ENCODE data around the gene TADA1.

DNA sequence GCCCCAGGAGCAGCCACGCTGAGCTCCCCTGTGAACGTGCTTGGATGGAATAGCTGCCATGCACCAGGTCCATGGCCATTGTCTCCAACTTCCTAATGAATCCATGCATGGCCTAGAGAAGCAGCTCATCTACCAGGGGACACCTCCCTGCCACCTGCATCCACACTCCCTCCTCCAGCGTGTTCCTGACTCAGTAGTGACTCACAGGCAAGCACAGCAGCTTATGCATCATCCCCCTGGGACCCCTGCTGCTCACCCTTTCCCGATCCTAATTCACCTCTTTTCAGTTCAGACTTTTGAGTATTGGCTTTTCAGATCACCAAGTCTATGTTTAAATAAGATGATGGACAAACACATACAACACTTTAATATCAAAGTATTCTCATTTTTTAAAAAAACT is 39.9 kb upstream of the TADA1 start:
- TF ChIP-seq, protein P1, sequence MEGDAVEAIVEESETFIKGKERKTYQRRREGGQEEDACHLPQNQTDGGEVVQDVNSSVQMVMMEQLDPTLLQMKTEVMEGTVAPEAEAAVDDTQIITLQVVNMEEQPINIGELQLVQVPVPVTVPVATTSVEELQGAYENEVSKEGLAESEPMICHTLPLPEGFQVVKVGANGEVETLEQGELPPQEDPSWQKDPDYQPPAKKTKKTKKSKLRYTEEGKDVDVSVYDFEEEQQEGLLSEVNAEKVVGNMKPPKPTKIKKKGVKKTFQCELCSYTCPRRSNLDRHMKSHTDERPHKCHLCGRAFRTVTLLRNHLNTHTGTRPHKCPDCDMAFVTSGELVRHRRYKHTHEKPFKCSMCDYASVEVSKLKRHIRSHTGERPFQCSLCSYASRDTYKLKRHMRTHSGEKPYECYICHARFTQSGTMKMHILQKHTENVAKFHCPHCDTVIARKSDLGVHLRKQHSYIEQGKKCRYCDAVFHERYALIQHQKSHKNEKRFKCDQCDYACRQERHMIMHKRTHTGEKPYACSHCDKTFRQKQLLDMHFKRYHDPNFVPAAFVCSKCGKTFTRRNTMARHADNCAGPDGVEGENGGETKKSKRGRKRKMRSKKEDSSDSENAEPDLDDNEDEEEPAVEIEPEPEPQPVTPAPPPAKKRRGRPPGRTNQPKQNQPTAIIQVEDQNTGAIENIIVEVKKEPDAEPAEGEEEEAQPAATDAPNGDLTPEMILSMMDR (IDR thresholded peaks at IDR 0.05) = no peak
- no peak for TF ChIP-seq POLR2A (IDR thresholded peaks at IDR 0.05)

Data from testis (tissue), 2 donors.